Caco-2 (cell line): ENCODE measurements around the gene TARBP1. TPM values are rescaled to one million over a fixed set of nuclear protein-coding genes. Genes with fewer than 3 reads are reported as not detected.

Experiments used
- BruUV-seq: library from RNA; stranded (reverse); fragments of 400-500 nt; replicated peaks from 2 replicates; lab custom pipeline; 2021; lab: Mats Ljungman, UMichigan
- CTCF ChIA-PET: fragments of 300-600 bp; sonication (Branson Sonifier 250); formaldehyde crosslinking; loops from one replicate; lab custom pipeline; 2022; ENCODE audit warnings: antibody characterized with exemption; lab: Charles Lee
- POLR2A ChIA-PET: fragments of 300-600 bp; sonication (Branson Sonifier 250); formaldehyde crosslinking; loops from one replicate; lab custom pipeline; 2022; ENCODE audit warnings: antibody characterized with exemption; lab: Charles Lee
- DNase-seq, 2 experiments: peaks; one replicate each; pipeline versions ENCODE4 v3.0.0 to v3.0.0-alpha.2; 2020 to 2022
- H3K27me3 ChIP-seq: replicated peaks from 2 replicates; pipeline ENCODE4 v1.6.0; 2011; ENCODE audit warnings: low read length; ENCODE audit not compliant: control insufficient read depth, insufficient read depth
- H3K36me3 ChIP-seq: 2 replicates; pipeline ENCODE4 v1.5.1; 2011; ENCODE audit warnings: low read length; ENCODE audit not compliant: control insufficient read depth, insufficient read depth
- H3K4me1 ChIP-seq: fragments of 250-450 bp; sonication (Bioruptor Pico); 2 replicates; pipeline ENCODE4 v1.5.1; 2020; ENCODE audit warnings: mild to moderate bottlenecking
- H3K4me3 ChIP-seq: 2 replicates; pipeline ENCODE4 v1.5.1; 2011; ENCODE audit warnings: low read depth, mild to moderate bottlenecking, control low read depth, low read length
- H3K9me3 ChIP-seq: fragments of 250-450 bp; sonication (Bioruptor Pico); 2 replicates; pipeline ENCODE4 v1.5.1; 2020; ENCODE audit warnings: mild to moderate bottlenecking, moderate library complexity
- H3K27ac Mint-ChIP-seq: one replicate; pipeline ENCODE4 v1.8.0; 2022; ENCODE audit warnings: mixed read lengths; ENCODE audit not compliant: unreplicated experiment
- H3K27me3 Mint-ChIP-seq: one replicate; pipeline ENCODE4 v1.8.0; 2022; ENCODE audit warnings: mixed read lengths; ENCODE audit not compliant: insufficient read depth, unreplicated experiment
- H3K36me3 Mint-ChIP-seq: one replicate; pipeline ENCODE4 v1.8.0; 2022; ENCODE audit warnings: mild to moderate bottlenecking, mixed read lengths; ENCODE audit not compliant: insufficient read depth, unreplicated experiment
- H3K4me1 Mint-ChIP-seq: one replicate; pipeline ENCODE4 v1.8.0; 2022; ENCODE audit warnings: low read depth, mixed read lengths; ENCODE audit not compliant: unreplicated experiment
- H3K4me3 Mint-ChIP-seq: one replicate; pipeline ENCODE4 v1.8.0; 2022; ENCODE audit warnings: mild to moderate bottlenecking, moderate library complexity, mixed read lengths; ENCODE audit not compliant: unreplicated experiment
- H3K9me3 Mint-ChIP-seq: one replicate; pipeline ENCODE4 v1.8.0; 2022; ENCODE audit warnings: mixed read lengths; ENCODE audit not compliant: unreplicated experiment
- intact Hi-C: fragments of 100-400 bp; cut with micrococcal nuclease; formaldehyde crosslinking; loops from one replicate; pipeline ENCODE4 v1.10.0; 2022; ENCODE audit not compliant: unreplicated experiment
- total RNA-seq: library from RNA; stranded (reverse); gene quantifications from 2 replicates; pipeline ENCODE4 v1.2.3, GENCODE V29; 2022
- TF ChIP-seq, protein P1 (sequence below), 2 experiments: fragments of 200-600 bp in 1 of 2; IDR thresholded peaks; 1 replicate in 1 of 2; 2 replicates in 1 of 2; pipeline versions ENCODE4 v1.5.1 to v1.8.0; 2011 to 2022; ENCODE audit warnings: antibody characterized with exemption in 1 of 2, control low read depth in 1 of 2, inconsistent platforms in 1 of 2, low read depth in 1 of 2, low read length in 1 of 2, mild to moderate bottlenecking in 1 of 2, moderate library complexity in 1 of 2; ENCODE audit not compliant: insufficient read depth in 1 of 2, severe bottlenecking in 1 of 2, unreplicated experiment in 1 of 2

TARBP1 gene
- total RNA-seq, 1 experiment from 2014 or later: 37.0 TPM

DNA sequence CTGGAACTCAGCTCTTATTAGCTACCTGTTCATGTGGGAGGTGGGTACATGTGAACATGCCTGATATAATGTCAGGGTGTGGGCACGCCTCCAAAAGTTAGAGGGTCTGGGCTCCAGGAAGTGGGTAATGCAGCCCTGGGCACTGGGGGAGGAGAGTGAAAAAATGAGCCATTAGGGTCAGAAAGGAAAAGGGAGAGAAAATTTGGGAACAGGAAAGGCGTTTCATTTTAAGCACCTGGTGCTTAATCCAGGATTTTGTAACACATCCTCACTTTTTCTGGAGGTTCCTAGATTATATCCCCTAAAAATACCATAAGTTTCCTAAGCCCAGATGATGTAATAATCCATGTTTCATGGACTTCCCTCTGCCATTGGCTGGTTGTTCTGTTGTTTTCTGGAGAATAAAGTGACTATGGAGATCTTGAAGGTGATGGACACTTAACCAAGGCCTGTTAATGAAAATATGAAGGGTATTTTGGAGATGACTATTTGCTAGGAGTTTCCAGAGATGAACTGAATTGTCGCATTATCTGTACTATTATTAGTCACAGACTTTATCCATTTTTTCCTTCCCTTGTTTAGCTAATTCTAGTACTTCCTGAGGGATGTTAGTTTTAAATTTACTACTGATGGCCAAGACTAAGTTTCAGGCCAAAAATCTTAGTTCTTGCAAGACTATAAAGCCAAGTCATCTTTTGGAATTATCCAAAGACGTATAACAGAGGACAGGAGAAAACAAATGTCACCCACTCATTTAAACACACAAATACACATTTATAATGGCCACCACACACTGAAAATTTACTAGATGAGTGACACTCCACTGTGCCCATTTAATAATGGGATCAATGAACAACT is 24.4 kb upstream of the TARBP1 start:
- DNase-seq: no peak
- no TSS peak for BruUV-seq
- Histone ChIP-seq H3K4me3 (no peak overlapping the region), H3K4me1 (peaks cover 22% of the 10 kb centered on the region), H3K27me3 (no peaks in the 10 kb centered on the region), H3K9me3 (no peaks in the 10 kb centered on the region), H3K36me3 (no peaks in the 10 kb centered on the region)
- Mint-ChIP-seq H3K9me3 (peaks cover 18% of the 10 kb centered on the region), H3K36me3 (peaks cover 8% of the 10 kb centered on the region), H3K27ac (no peak overlapping the region), H3K27me3 (no peaks in the 10 kb centered on the region), H3K4me3 (no peak overlapping the region), H3K4me1 (peaks cover 28% of the 10 kb centered on the region)
- TF ChIP-seq, protein P1, sequence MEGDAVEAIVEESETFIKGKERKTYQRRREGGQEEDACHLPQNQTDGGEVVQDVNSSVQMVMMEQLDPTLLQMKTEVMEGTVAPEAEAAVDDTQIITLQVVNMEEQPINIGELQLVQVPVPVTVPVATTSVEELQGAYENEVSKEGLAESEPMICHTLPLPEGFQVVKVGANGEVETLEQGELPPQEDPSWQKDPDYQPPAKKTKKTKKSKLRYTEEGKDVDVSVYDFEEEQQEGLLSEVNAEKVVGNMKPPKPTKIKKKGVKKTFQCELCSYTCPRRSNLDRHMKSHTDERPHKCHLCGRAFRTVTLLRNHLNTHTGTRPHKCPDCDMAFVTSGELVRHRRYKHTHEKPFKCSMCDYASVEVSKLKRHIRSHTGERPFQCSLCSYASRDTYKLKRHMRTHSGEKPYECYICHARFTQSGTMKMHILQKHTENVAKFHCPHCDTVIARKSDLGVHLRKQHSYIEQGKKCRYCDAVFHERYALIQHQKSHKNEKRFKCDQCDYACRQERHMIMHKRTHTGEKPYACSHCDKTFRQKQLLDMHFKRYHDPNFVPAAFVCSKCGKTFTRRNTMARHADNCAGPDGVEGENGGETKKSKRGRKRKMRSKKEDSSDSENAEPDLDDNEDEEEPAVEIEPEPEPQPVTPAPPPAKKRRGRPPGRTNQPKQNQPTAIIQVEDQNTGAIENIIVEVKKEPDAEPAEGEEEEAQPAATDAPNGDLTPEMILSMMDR (IDR thresholded peaks at IDR 0.05; ENCODE audit: insufficient read depth in 1 of 2, low read depth in 1 of 2, low read length in 1 of 2, severe bottlenecking in 1 of 2, unreplicated experiment in 1 of 2): no peak
- intact Hi-C loops: no loop called here
- ChIA-PET POLR2A (interaction anchor here (0.6 kb wide), 1 partner anchor 96 kb away, joined by 6 read pairs; no protein-coding TSS in a partner anchor), CTCF (interaction anchor here (0.6 kb wide), 1 partner anchor 454 kb away, joined by 3 read pairs; no protein-coding TSS in a partner anchor)

DNA sequence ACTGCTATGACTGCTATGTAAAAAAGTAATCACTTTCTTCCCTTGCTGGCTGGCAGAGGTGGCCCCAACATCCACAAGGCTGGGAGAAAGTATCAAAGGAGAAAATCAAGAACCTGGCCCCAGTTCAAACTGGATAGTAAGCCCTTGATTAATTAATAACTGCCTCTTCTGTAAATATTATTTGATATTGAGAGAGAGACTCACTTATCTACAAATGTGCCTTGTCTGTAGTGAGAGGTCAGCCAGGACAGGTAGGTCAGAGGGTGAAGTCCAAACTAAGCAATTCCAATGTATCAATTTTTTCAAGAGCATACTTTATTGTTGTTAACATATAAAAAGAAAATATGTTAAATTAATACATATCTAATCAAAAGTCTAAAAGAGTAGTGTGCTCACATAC is 23.8 kb upstream of the TARBP1 start:
- no TSS peak for BruUV-seq
- no peak overlapping the region for H3K4me3 Mint-ChIP-seq
- Histone ChIP-seq H3K9me3 (no peaks in the 10 kb centered on the region), H3K4me1 (peaks cover 17% of the 10 kb centered on the region), H3K36me3 (no peaks in the 10 kb centered on the region), H3K4me3 (no peak overlapping the region), H3K27me3 (no peaks in the 10 kb centered on the region)
- H3K4me1 Mint-ChIP-seq: peaks cover 22% of the 10 kb centered on the region
- H3K9me3 Mint-ChIP-seq: peaks cover 11% of the 10 kb centered on the region
- DNase-seq: no peak
- intact Hi-C loops: no loop called here
- CTCF ChIA-PET: no interaction called here
- TF ChIP-seq, protein P1 (IDR thresholded peaks at IDR 0.05; ENCODE audit: insufficient read depth in 1 of 2, low read depth in 1 of 2, low read length in 1 of 2, severe bottlenecking in 1 of 2, unreplicated experiment in 1 of 2): no peak
- H3K36me3 Mint-ChIP-seq: peaks cover 4% of the 10 kb centered on the region
- no peaks in the 10 kb centered on the region for H3K27me3 Mint-ChIP-seq
- POLR2A ChIA-PET: no interaction called here
- H3K27ac Mint-ChIP-seq: no peak overlapping the region

DNA sequence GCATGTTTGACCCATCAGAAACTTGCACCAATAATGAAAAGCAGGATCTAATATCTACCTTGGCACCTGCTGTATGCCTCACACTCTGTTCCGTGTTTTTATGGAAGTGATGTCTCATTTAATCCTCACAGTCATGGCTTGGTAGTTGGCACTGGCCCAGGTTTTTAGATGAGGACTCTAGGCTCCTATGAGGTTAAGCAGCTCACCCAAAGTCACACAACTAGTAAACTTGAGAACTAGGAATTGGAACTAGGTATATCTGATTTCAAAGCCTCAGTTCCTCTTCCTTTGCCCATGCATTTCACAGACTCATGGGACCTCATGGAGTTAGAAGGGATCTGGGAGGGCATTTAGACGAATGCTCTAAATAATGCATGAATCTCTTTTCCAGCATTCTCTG is 21.3 kb upstream of the TARBP1 start:
- no peaks in the 10 kb centered on the region for H3K36me3 Mint-ChIP-seq
- CTCF ChIA-PET: interaction anchor here (1.7 kb wide), 1 partner anchor 584 kb away, joined by 13 read pairs; no protein-coding TSS in a partner anchor
- no peak overlapping the region for H3K27ac Mint-ChIP-seq
- DNase-seq: no peak
- TF ChIP-seq, protein P1 (IDR thresholded peaks at IDR 0.05; ENCODE audit: insufficient read depth in 1 of 2, low read depth in 1 of 2, low read length in 1 of 2, severe bottlenecking in 1 of 2, unreplicated experiment in 1 of 2): no peak
- H3K9me3 Mint-ChIP-seq: no peaks in the 10 kb centered on the region
- no peak overlapping the region for H3K4me3 Mint-ChIP-seq
- intact Hi-C loops: no loop called here
- peaks cover 18% of the 10 kb centered on the region for H3K4me1 Mint-ChIP-seq
- BruUV-seq: no TSS peak
- no peaks in the 10 kb centered on the region for H3K9me3 ChIP-seq
- H3K36me3 ChIP-seq: no peaks in the 10 kb centered on the region
- no peaks in the 10 kb centered on the region for H3K27me3 Mint-ChIP-seq
- no peaks in the 10 kb centered on the region for H3K27me3 ChIP-seq
- H3K4me3 ChIP-seq: no peak overlapping the region
- H3K4me1 ChIP-seq: peaks cover 11% of the 10 kb centered on the region
- POLR2A ChIA-PET: no interaction called here
